HepG2 (cell line): ENCODE measurements around the gene RPTOR. TPM values are rescaled to one million over a fixed set of nuclear protein-coding genes. Genes with fewer than 3 reads are reported as not detected.

Experiments
- GRHL1 ChIP-seq: sonication (generic); formaldehyde crosslinking; conservative IDR thresholded peaks from 2 replicates; pipeline ENCODE4 v1.8.0; 2022; ENCODE audit warnings: missing genetic modification reagents
- JDP2 ChIP-seq: sonication (generic); formaldehyde crosslinking; IDR thresholded peaks from 2 replicates; pipeline ENCODE4 v1.8.1; 2022; ENCODE audit warnings: missing genetic modification reagents, borderline replicate concordance
- KDM3A ChIP-seq: IDR thresholded peaks from 2 replicates; pipeline ENCODE4 v1.6.1; 2018; ENCODE audit warnings: low read depth, missing compliant biosample characterization
- MED1 ChIP-seq: sonication (generic); formaldehyde crosslinking; IDR thresholded peaks from 2 replicates; pipeline ENCODE4 v1.4.0; 2020; ENCODE audit warnings: missing genetic modification reagents
- MEIS2 ChIP-seq: sonication (generic); formaldehyde crosslinking; IDR thresholded peaks from 2 replicates; pipeline ENCODE4 v1.9.0; 2021; ENCODE audit warnings: mild to moderate bottlenecking, missing genetic modification reagents
- PCBP1 ChIP-seq: fragments of 200-400 bp; formaldehyde crosslinking; IDR thresholded peaks from 2 replicates; pipeline ENCODE4 v1.6.1; 2017; ENCODE audit warnings: mild to moderate bottlenecking, low read depth, low read length, borderline replicate concordance
- PHF5A ChIP-seq: IDR thresholded peaks from one replicate; pipeline ENCODE4 v1.6.1; 2018; ENCODE audit warnings: low read depth, missing genetic modification reagents; ENCODE audit not compliant: unreplicated experiment
- RCOR2 ChIP-seq: IDR thresholded peaks from 2 replicates; pipeline ENCODE4 v1.6.1; 2016; ENCODE audit warnings: missing biosample characterization, missing genetic modification reagents
- ZNF142 ChIP-seq: sonication (generic); formaldehyde crosslinking; IDR thresholded peaks from 2 replicates; pipeline ENCODE4 v1.4.0; 2020; ENCODE audit warnings: missing genetic modification reagents
- ZNF317 ChIP-seq: sonication (generic); formaldehyde crosslinking; IDR thresholded peaks from 2 replicates; pipeline ENCODE4 v1.5.0; 2020; ENCODE audit warnings: mild to moderate bottlenecking, missing genetic modification reagents
- ZNF672 ChIP-seq: sonication (generic); formaldehyde crosslinking; IDR thresholded peaks from 2 replicates; pipeline ENCODE4 v1.8.1; 2022; ENCODE audit warnings: missing genetic modification reagents
- ZNF740 ChIP-seq: sonication (generic); formaldehyde crosslinking; IDR thresholded peaks from 2 replicates; pipeline ENCODE4 v1.4.0; 2020; ENCODE audit warnings: missing genetic modification reagents
- ZNF770 ChIP-seq: sonication (generic); formaldehyde crosslinking; IDR thresholded peaks from 2 replicates; pipeline ENCODE4 v1.5.0; 2020; ENCODE audit warnings: mild to moderate bottlenecking, missing genetic modification reagents
- ZNF792 ChIP-seq: IDR thresholded peaks from 2 replicates; pipeline ENCODE4 v1.6.1; 2016
- ZSCAN21 ChIP-seq: sonication (generic); formaldehyde crosslinking; IDR thresholded peaks from 2 replicates; pipeline ENCODE4 v1.8.0; 2022; ENCODE audit warnings: mild to moderate bottlenecking, missing genetic modification reagents, moderate library complexity, borderline replicate concordance
- polyA plus RNA-seq, 8 experiments: library from polyadenylated mRNA; depleted of rRNA in 3 of 8; stranded (reverse) in 7 of 8; unstranded in 1 of 8; fragments of >200 nt; fragmentation: Illumina TruSeq in 4 of 8; extraction: Trizol in 4 of 8; gene quantifications; 2 replicates each; pipeline versions ENCODE4 v1.2.1 to v1.2.3, GENCODE V29; 2011 to 2016; ENCODE audit warnings: low read depth in 4 of 8, missing spikeins in 1 of 8, mixed read lengths in 1 of 8; ENCODE audit not compliant: insufficient read depth in 1 of 8
- total RNA-seq, 5 experiments: library from RNA; depleted of rRNA; stranded (reverse); fragments of >200 nt; fragmentation: Illumina TruSeq; extraction: Trizol; gene quantifications; 2 replicates each; pipeline ENCODE4 v1.2.3, GENCODE V29; 2016; ENCODE audit warnings: low read depth in 1 of 5
- TF ChIP-seq, protein P1 (sequence below): sonication (generic); formaldehyde crosslinking; IDR thresholded peaks from 2 replicates; pipeline ENCODE4 v1.4.0; 2020; ENCODE audit warnings: mild to moderate bottlenecking, missing genetic modification reagents
- TF ChIP-seq, protein P2 (sequence below): sonication (generic); formaldehyde crosslinking; IDR thresholded peaks from 2 replicates; pipeline ENCODE4 v1.5.0; 2020; ENCODE audit warnings: missing genetic modification reagents

RPTOR gene
- total and polyA plus RNA-seq, 2 of the 13 experiments (the other 11 are each of a cell fraction or from before 2014, with no cell fraction given): 6.6 to 25.3 TPM

DNA sequence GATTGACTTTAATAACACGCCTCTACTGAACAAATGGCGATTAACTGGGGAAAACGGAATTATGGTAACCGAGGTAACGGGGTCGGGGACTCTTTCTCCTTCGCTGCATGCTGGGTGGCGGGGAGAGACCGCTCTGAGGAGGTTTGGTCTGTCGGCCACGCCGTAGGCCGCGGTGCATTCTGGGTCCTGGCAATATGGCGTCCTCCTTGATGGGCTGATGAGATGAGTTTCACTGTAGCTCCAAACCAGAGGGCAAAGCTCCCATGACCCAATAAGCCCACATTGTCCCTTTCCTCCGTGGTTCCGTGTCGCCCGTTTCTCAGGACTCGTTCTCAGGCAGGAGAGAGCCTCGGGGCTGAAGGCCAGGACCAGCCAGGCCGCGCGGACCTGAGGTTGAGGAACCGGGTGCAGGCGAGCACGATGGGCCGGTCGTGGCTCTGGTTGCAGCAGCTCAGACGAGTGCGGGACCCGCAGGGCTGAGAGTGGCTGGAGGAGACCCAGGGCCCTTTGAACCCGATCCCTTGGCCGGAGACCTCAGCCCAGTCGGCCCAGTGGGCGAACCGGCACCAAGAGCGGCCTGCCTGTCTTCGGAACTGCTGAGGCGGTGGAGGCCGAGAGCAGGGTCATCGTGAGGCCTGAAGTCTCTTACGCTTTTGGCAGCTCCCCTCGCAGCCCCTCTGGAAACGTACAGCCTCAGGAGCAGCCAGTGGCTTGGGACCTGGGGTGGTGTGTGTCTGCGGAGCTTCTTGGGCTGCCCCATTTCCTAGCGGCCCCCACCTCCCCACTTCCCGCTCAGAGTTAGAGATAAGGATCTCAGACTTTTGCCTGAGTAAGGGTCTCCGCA is at the start of gene RPTOR (continued):
- peak; percentile 67 for TF ChIP-seq ZNF770 (CRISPR knock-in tag)
- TF ChIP-seq ZSCAN21 (CRISPR knock-in tag): peak; percentile 92
- TF ChIP-seq RCOR2 (CRISPR knock-in tag): 0 out of 2 replicates have a peak, but pooled peaks have one; percentile 12
- peak; percentile 98 for TF ChIP-seq ZNF792 (CRISPR knock-in tag)
- peak; percentile 85; the same call in 1 of the 2 replicates for TF ChIP-seq ZNF740
- TF ChIP-seq ZNF142 (CRISPR knock-in tag): peak; percentile 94
- TF ChIP-seq, protein P1, sequence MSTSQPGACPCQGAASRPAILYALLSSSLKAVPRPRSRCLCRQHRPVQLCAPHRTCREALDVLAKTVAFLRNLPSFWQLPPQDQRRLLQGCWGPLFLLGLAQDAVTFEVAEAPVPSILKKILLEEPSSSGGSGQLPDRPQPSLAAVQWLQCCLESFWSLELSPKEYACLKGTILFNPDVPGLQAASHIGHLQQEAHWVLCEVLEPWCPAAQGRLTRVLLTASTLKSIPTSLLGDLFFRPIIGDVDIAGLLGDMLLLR (CRISPR knock-in tag): peak; percentile 89
- TF ChIP-seq, protein P2, sequence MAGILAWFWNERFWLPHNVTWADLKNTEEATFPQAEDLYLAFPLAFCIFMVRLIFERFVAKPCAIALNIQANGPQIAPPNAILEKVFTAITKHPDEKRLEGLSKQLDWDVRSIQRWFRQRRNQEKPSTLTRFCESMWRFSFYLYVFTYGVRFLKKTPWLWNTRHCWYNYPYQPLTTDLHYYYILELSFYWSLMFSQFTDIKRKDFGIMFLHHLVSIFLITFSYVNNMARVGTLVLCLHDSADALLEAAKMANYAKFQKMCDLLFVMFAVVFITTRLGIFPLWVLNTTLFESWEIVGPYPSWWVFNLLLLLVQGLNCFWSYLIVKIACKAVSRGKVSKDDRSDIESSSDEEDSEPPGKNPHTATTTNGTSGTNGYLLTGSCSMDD: no peak
- TF ChIP-seq MEIS2 (CRISPR knock-in tag): peak; percentile 79; the same call in 1 of the 2 replicates
- TF ChIP-seq ZNF317 (CRISPR knock-in tag): no peak; the same call in none of the 2 replicates
- no peak for TF ChIP-seq GRHL1 (CRISPR knock-in tag)
- peak; percentile 91 for TF ChIP-seq PHF5A (CRISPR knock-in tag)
- TF ChIP-seq ZNF672 (CRISPR knock-in tag): no peak
- TF ChIP-seq MED1: peak; percentile 79
- TF ChIP-seq PCBP1: peak; percentile 46; the same call in 1 of the 2 replicates
- no peak for TF ChIP-seq JDP2 (CRISPR knock-in tag)
- TF ChIP-seq KDM3A (CRISPR knock-in tag): peak; percentile 95
